ENCODE data around the gene KCNK10. TPM values are rescaled to one million over a fixed set of nuclear protein-coding genes. Genes with fewer than 3 reads are reported as not detected.
"Not testable (repeated sequence)": the region's sequence is repeated elsewhere in the genome, so short reads cannot be mapped to it uniquely, and the experiment has no call there.

KCNK10 gene
- total RNA-seq, 1 donor from 2014 or later = 0.09 TPM

GRCh38 chr14:88266474-88266873 lies 56.6 kb downstream of the KCNK10 start:
- intact Hi-C loops (cut with DNase I) = no loop called here
- ATAC-seq (no peak), DNase-seq (no peak)
- no peaks in the 10 kb centered on the region for H3K9me3 ChIP-seq
- no peak overlapping the region for H3K4me3 ChIP-seq
- H3K36me3 ChIP-seq = no peaks in the 10 kb centered on the region
- no peak overlapping the region for H3K27ac ChIP-seq
- TF ChIP-seq CTCF (IDR thresholded peaks at IDR 0.05) = no peak
- H3K27me3 ChIP-seq = no peaks in the 10 kb centered on the region
- H3K4me1 ChIP-seq = no peaks in the 10 kb centered on the region

- no peaks in the 10 kb centered on the region for H3K36me3 ChIP-seq
- ATAC-seq (no peak), DNase-seq (no peak)
- H3K9me3 ChIP-seq = no peaks in the 10 kb centered on the region
- no peaks in the 10 kb centered on the region for H3K4me1 ChIP-seq
- no peaks in the 10 kb centered on the region for H3K27me3 ChIP-seq
- intact Hi-C loops (cut with DNase I) = no loop called here
- no peak overlapping the region for H3K4me3 ChIP-seq
- TF ChIP-seq CTCF (IDR thresholded peaks at IDR 0.05) = no peak
- H3K27ac ChIP-seq = no peak overlapping the region
These were observed 59.0 kb downstream of the KCNK10 start for GRCh38 chr14:88264116-88264515.

GRCh38 chr14:88261302-88261701 lies 61.8 kb downstream of the KCNK10 start:
- H3K4me3 ChIP-seq; H3K36me3 ChIP-seq; intact Hi-C loops (cut with DNase I); DNase-seq; H3K27ac ChIP-seq; ATAC-seq; H3K27me3 ChIP-seq; H3K9me3 ChIP-seq; H3K4me1 ChIP-seq: not testable (repeated sequence)

GRCh38 chr14:88258021-88258420 lies 65.0 kb downstream of the KCNK10 start:
- DNase-seq (no peak), ATAC-seq (no peak)
- Histone ChIP-seq H3K27me3 (no peaks in the 10 kb centered on the region), H3K27ac (no peak overlapping the region), H3K36me3 (no peaks in the 10 kb centered on the region), H3K9me3 (no peaks in the 10 kb centered on the region), H3K4me3 (no peak overlapping the region), H3K4me1 (no peaks in the 10 kb centered on the region)
- TF ChIP-seq CTCF (IDR thresholded peaks at IDR 0.05) = no peak
- intact Hi-C loops (cut with DNase I) = no loop called here

- intact Hi-C loops (cut with DNase I) = no loop called here
These were observed 65.8 kb downstream of the KCNK10 start for GRCh38 chr14:88256997-88257950.

More at GRCh38 chr14:88256997-88257950, 65.8 kb downstream of the KCNK10 start:
- TF ChIP-seq CTCF (IDR thresholded peaks at IDR 0.05) = no peak
- H3K27ac ChIP-seq = no peak overlapping the region
- DNase-seq (no peak), ATAC-seq (no peak)
- no peaks in the 10 kb centered on the region for H3K9me3 ChIP-seq
- no peak overlapping the region for H3K4me3 ChIP-seq
- no peaks in the 10 kb centered on the region for H3K36me3 ChIP-seq
- H3K4me1 ChIP-seq = no peaks in the 10 kb centered on the region
- H3K27me3 ChIP-seq = no peaks in the 10 kb centered on the region

Data from upper lobe of right lung (tissue), 1 donor.